ENCODE measurements around the gene ZBTB11.

DNA sequence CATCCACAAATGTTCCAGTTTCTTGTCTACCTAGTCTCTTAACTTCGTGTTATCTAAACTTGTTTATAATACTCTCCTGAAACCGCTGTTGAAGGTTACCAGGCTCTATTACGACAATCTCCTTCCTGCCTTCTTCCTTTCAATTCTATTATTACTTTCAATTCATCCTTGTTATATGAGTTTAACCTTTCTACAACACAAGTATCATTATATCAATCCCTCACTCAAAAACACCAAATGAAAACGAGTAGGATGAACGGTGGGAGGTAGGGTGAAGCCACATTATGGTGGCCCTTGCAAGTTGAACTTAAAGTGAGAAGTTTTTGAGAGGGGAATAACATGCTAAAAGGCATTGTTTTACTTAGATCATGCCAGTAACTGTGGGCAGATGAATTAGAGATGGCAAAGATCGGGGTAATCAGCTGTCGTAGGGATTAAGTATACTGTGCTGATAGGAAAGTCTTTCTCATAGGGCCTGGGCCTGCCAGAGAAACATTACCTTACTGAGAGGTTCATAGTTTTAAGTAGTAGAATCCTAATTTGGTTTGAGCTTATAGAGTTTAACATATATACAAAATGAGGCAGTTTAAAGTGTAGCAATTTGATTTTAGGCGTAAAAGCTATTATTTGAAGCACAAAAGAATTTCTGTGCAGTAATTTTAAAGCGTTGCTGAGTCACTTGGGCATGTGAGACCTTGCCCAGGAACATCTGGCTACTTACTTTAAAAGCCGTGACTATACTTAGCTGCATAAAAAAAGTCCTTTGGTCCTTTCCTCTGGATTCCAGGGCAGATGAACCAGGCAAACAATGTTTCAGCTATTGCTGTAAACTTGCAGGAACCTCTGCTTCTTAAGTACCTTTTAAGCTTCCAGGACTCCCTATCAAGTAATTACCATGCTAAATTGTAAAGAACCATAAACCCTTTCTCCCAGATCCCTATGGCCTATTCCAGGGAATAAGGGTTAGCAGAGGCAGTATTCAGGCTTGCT lies 44.2 kb upstream of the ZBTB11 start:
- TF ChIP-seq, protein P1, sequence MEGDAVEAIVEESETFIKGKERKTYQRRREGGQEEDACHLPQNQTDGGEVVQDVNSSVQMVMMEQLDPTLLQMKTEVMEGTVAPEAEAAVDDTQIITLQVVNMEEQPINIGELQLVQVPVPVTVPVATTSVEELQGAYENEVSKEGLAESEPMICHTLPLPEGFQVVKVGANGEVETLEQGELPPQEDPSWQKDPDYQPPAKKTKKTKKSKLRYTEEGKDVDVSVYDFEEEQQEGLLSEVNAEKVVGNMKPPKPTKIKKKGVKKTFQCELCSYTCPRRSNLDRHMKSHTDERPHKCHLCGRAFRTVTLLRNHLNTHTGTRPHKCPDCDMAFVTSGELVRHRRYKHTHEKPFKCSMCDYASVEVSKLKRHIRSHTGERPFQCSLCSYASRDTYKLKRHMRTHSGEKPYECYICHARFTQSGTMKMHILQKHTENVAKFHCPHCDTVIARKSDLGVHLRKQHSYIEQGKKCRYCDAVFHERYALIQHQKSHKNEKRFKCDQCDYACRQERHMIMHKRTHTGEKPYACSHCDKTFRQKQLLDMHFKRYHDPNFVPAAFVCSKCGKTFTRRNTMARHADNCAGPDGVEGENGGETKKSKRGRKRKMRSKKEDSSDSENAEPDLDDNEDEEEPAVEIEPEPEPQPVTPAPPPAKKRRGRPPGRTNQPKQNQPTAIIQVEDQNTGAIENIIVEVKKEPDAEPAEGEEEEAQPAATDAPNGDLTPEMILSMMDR (tag by site-specific recombination; IDR thresholded peaks at IDR 0.05), result no peak
- TF ChIP-seq MZF1 (tag by site-specific recombination; IDR thresholded peaks at IDR 0.05; ENCODE audit: borderline replicate concordance) (no peak), KLF1 (tag by site-specific recombination; IDR thresholded peaks at IDR 0.05) (no peak), ZNF585B (tag by site-specific recombination; IDR thresholded peaks at IDR 0.05) (no peak), YY1 (tag by site-specific recombination; IDR thresholded peaks at IDR 0.05) (no peak), ZNF274 (IDR thresholded peaks at IDR 0.05; ENCODE audit: low read length) (no peak), ZNF274 (tag by site-specific recombination; IDR thresholded peaks at IDR 0.05; ENCODE audit: borderline replicate concordance) (no peak), ZFP41 (tag by site-specific recombination; IDR thresholded peaks at IDR 0.05; ENCODE audit: borderline replicate concordance) (no peak), SP2 (tag by site-specific recombination; IDR thresholded peaks at IDR 0.05) (no peak), ZNF335 (tag by site-specific recombination; conservative IDR thresholded peaks at IDR 0.05) (no peak), ZNF175 (tag by site-specific recombination; IDR thresholded peaks at IDR 0.05) (no peak), ZFP37 (tag by site-specific recombination; IDR thresholded peaks at IDR 0.05) (no peak)
- TF ChIP-seq, protein P2, sequence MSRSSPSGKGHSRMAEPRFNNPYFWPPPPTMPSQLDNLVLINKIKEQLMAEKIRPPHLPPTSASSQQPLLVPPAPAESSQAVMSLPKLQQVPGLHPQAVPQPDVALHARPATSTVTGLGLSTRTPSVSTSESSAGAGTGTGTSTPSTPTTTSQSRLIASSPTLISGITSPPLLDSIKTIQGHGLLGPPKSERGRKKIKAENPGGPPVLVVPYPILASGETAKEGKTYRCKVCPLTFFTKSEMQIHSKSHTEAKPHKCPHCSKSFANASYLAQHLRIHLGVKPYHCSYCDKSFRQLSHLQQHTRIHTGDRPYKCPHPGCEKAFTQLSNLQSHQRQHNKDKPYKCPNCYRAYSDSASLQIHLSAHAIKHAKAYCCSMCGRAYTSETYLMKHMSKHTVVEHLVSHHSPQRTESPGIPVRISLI (tag by site-specific recombination; IDR thresholded peaks at IDR 0.05), result no peak
- TF ChIP-seq, protein P3, sequence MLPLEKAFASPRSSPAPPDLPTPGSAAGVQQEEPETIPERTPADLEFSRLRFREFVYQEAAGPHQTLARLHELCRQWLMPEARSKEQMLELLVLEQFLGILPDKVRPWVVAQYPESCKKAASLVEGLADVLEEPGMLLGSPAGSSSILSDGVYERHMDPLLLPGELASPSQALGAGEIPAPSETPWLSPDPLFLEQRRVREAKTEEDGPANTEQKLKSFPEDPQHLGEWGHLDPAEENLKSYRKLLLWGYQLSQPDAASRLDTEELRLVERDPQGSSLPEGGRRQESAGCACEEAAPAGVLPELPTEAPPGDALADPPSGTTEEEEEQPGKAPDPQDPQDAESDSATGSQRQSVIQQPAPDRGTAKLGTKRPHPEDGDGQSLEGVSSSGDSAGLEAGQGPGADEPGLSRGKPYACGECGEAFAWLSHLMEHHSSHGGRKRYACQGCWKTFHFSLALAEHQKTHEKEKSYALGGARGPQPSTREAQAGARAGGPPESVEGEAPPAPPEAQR (tag by site-specific recombination; IDR thresholded peaks at IDR 0.05), result no peak

Measured in HEK293 (cell line).